SK-N-SH (cell line): Measurements from ENCODE around the gene ZNF521. TPM values are rescaled to one million over a fixed set of nuclear protein-coding genes. Genes with fewer than 3 reads are reported as not detected.
A peak's percentile ranks its signal among the peaks of the same experiment; 100 is the strongest.

Experiments
- CTCF ChIA-PET: fragments of 300-600, 350-600 bp; formaldehyde crosslinking; extraction: SDS; loops from one replicate; lab custom pipeline; 2021; lab: Yijun Ruan, JAX
- POLR2A ChIA-PET: fragments of 350-600 bp; sonication (Branson Sonifier 250); formaldehyde crosslinking; extraction: SDS; loops from one replicate; lab custom pipeline; 2020; ENCODE audit warnings: antibody characterized with exemption, inconsistent platforms; lab: Yijun Ruan, JAX
- DNase-seq: peaks from one replicate; pipeline ENCODE4 v3.0.0; 2012
- H2AFZ ChIP-seq: fragments of 200-600 bp; sonication (generic); 2 replicates; pipeline ENCODE4 v1.8.1; 2016; ENCODE audit warnings: antibody characterized with exemption, mild to moderate bottlenecking, low read depth
- H3F3A ChIP-seq: fragments of 200-600 bp; sonication (generic); replicated peaks from 2 replicates; pipeline ENCODE3; 2016; ENCODE audit warnings: antibody characterized with exemption, mild to moderate bottlenecking; ENCODE audit not compliant: insufficient read depth
- H3K27ac ChIP-seq, 2 experiments: fragments of 200-500 bp in 1 of 2; fragments of 200-600 bp in 1 of 2; sonication (Bioruptor generic) in 1 of 2; sonication (generic), shearing (Covaris generic) in 1 of 2; 2 replicates each; pipeline versions ENCODE4 v1.5.1 to v1.6.1; 2014 to 2016; ENCODE audit warnings: low read depth in 2 of 2, inconsistent platforms in 1 of 2, low read length in 1 of 2, mild to moderate bottlenecking in 1 of 2, mixed read lengths in 1 of 2
- H3K27me3 ChIP-seq: fragments of 200-600 bp; sonication (generic), shearing (Covaris generic); 2 replicates; pipeline ENCODE4 v1.6.1; 2016; ENCODE audit warnings: mixed run types; ENCODE audit not compliant: insufficient read depth
- H3K36me3 ChIP-seq, 2 experiments: fragments of 200-500 bp in 1 of 2; fragments of 200-600 bp in 1 of 2; sonication (Bioruptor generic) in 1 of 2; sonication (generic) in 1 of 2; replicated peaks in 1 of 2; 2 replicates each; pipeline versions ENCODE3 to v1.5.1; 2014 to 2016; ENCODE audit warnings: low read length in 1 of 2, mild to moderate bottlenecking in 1 of 2; ENCODE audit not compliant: insufficient read depth in 2 of 2, control insufficient read depth in 1 of 2
- H3K4me1 ChIP-seq, 2 experiments: fragments of 200-500 bp in 1 of 2; fragments of 200-600 bp in 1 of 2; sonication (Bioruptor generic) in 1 of 2; sonication (generic), shearing (Covaris generic) in 1 of 2; 2 replicates each; pipeline versions ENCODE4 v1.5.1 to v1.6.1; 2014 to 2016; ENCODE audit warnings: low read depth in 1 of 2, low read length in 1 of 2, mixed run types in 1 of 2; ENCODE audit not compliant: insufficient read depth in 2 of 2, control insufficient read depth in 1 of 2
- H3K4me2 ChIP-seq: fragments of 200-600 bp; sonication (generic), shearing (Covaris generic); 2 replicates; pipeline ENCODE4 v1.6.1; 2017; ENCODE audit warnings: mixed run types
- H3K4me3 ChIP-seq, 2 experiments: fragments of 200-500 bp in 1 of 2; fragments of 200-600 bp in 1 of 2; sonication (Bioruptor generic) in 1 of 2; sonication (generic), shearing (Covaris generic) in 1 of 2; 2 replicates each; pipeline versions ENCODE4 v1.5.1 to v1.8.1; 2014 to 2016; ENCODE audit warnings: low read depth in 2 of 2, inconsistent platforms in 1 of 2, low read length in 1 of 2, mild to moderate bottlenecking in 1 of 2, mixed read lengths in 1 of 2, moderate library complexity in 1 of 2
- H3K79me2 ChIP-seq: fragments of 200-600 bp; sonication (generic); 2 replicates; pipeline ENCODE4 v1.8.1; 2017; ENCODE audit warnings: mild to moderate bottlenecking; ENCODE audit not compliant: insufficient read depth
- H3K9ac ChIP-seq: fragments of 200-600 bp; sonication (generic); 2 replicates; pipeline ENCODE4 v1.6.1; 2017; ENCODE audit warnings: mixed run types
- H3K9me2 ChIP-seq: fragments of 200-600 bp; sonication (generic); 2 replicates; pipeline ENCODE4 v1.6.1; 2017; ENCODE audit warnings: mixed run types
- H3K9me3 ChIP-seq: fragments of 200-600 bp; sonication (generic); 2 replicates; pipeline ENCODE4 v1.6.1; 2017; ENCODE audit warnings: mixed run types, mild to moderate bottlenecking, moderate library complexity
- H4K20me1 ChIP-seq: fragments of 200-600 bp; sonication (generic); 2 replicates; pipeline ENCODE4 v1.6.1; 2017; ENCODE audit warnings: mild to moderate bottlenecking, mixed run types; ENCODE audit not compliant: insufficient read depth
- CTCF ChIP-seq: fragments of 200-600 bp; sonication (generic); IDR thresholded peaks from 2 replicates; pipeline ENCODE4 v1.6.1; 2017; ENCODE audit warnings: antibody characterized with exemption, mild to moderate bottlenecking, moderate library complexity
- EP300 ChIP-seq, 2 experiments: IDR thresholded peaks; 2 replicates each; pipeline versions ENCODE4 v1.4.0 to v1.6.1; 2012; ENCODE audit warnings: borderline replicate concordance in 1 of 2, low read depth in 1 of 2, low read length in 1 of 2
- FOXJ3 ChIP-seq: sonication (generic); formaldehyde crosslinking; IDR thresholded peaks from 2 replicates; pipeline ENCODE4 v1.5.1; 2020; ENCODE audit warnings: mild to moderate bottlenecking, missing genetic modification reagents
- FOXM1 ChIP-seq: IDR thresholded peaks from 2 replicates; pipeline ENCODE4 v1.4.0; 2012; ENCODE audit warnings: low read depth, mild to moderate bottlenecking
- GATA2 ChIP-seq: sonication (generic); formaldehyde crosslinking; IDR thresholded peaks from 2 replicates; pipeline ENCODE4 v1.5.0; 2020; ENCODE audit warnings: mild to moderate bottlenecking, missing genetic modification reagents
- MEF2A ChIP-seq: IDR thresholded peaks from 2 replicates; pipeline ENCODE4 v1.4.0; 2012; ENCODE audit warnings: low read depth, borderline replicate concordance
- POLR2AphosphoS5 ChIP-seq: IDR thresholded peaks from 2 replicates; pipeline ENCODE4 v1.6.1; 2012; ENCODE audit warnings: low read depth, low read length
- RCOR1 ChIP-seq: fragments of 150-350 bp; IDR thresholded peaks from 2 replicates; pipeline ENCODE4 v1.6.1; 2017; ENCODE audit warnings: antibody characterized with exemption, low read length
- RFX5 ChIP-seq: IDR thresholded peaks from 2 replicates; pipeline ENCODE4 v1.6.1; 2012; ENCODE audit warnings: mild to moderate bottlenecking, improper control_type of control experiment, low read length
- SIN3A ChIP-seq: IDR thresholded peaks from 2 replicates; pipeline ENCODE4 v1.6.1; 2012; ENCODE audit warnings: low read depth, mild to moderate bottlenecking, low read length, moderate library complexity, borderline replicate concordance
- TAF1 ChIP-seq: IDR thresholded peaks from 2 replicates; pipeline ENCODE4 v1.6.1; 2012; ENCODE audit warnings: low read depth, mild to moderate bottlenecking, low read length, moderate library complexity, borderline replicate concordance
- TCF12 ChIP-seq: IDR thresholded peaks from 2 replicates; pipeline ENCODE4 v1.4.0; 2012
- WGBS: methylation state at CpG from one replicate; pipeline ENCODE4 v1.1.6; 2017; ENCODE audit warnings: low lambda C conversion rate; 5-methylcytosine and 5-hydroxymethylcytosine counted together
- polyA plus RNA-seq, 3 experiments: library from polyadenylated mRNA; depleted of rRNA; stranded (reverse); fragments of >200 nt; gene quantifications; 2 replicates each; pipeline ENCODE4 v1.2.3, GENCODE V29; 2012

Gene ZNF521
- polyA plus RNA-seq, 1 of the 3 experiments (the other 2 are of a cell fraction), result 14.1 TPM

DNA sequence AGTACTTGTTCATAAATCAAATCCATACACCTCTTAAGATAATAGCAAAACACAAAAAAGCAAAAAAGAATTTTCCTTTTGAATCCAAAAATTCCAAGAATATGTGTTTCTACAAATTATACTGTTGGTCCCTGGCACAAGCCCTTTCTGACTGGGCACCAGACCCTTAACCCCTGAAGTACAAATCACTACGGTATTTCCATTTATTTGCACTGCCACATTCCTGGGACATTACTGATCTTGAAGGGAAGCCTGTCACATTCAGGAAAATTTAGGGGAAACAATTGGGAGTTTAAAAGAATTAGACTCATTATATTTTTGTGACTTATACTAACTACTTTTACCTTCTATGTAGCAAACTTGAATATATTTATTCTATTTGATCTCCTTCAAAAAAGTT lies 98.8 kb downstream of the ZNF521 start (continued):
- TF ChIP-seq RCOR1 (no peak), POLR2AphosphoS5 (no peak), FOXM1 (no peak), TAF1 (no peak), SIN3A (no peak), MEF2A (no peak)

DNA sequence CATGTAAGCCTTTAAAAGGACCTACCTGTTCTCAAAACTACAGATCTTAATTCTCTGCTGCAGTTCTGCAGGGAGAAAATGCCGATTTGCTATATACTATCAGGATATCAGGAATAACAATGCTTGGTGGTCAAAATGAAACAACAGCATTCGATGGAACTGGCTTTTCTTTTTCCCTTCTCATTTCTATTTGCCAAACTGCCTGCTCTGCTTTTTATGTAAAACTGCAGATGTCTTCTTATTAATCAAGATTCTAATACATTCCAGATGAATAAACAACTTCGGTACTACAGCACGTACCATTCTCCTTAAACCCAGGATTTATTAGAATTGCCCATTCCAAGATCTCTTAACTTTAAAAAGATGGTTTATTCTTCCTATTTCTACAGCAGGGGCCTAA lies 100.9 kb downstream of the ZNF521 start:
- Histone ChIP-seq H3K27me3 (no peaks in the 10 kb centered on the region), H3K4me3 (peak overlapping the region in 1 of 2 experiments; percentile 19; a peak in 1 of 4 replicates), H3K9me3 (no peaks in the 10 kb centered on the region), H3K36me3 (no peaks in the 10 kb centered on the region), H3K4me1 (peaks cover 14 to 20% of the 10 kb centered on the region in 2 experiments; a peak in 3 of 4 replicates), H3K4me2 (peak overlapping the region; percentile 31; the same call in 1 of the 2 replicates), H3K79me2 (no peaks in the 10 kb centered on the region), H3K27ac (peak overlapping the region; percentile 8 to 68; a peak in 2 of 4 replicates)
- ChIA-PET POLR2A (no interaction called here), CTCF (interaction anchor here (1.2 to 1.6 kb wide), 2 partner anchors 28 to 34 kb away, joined by 4 to 5 read pairs; no protein-coding TSS in a partner anchor)
- no peak for DNase-seq
- no peak for TF ChIP-seq RFX5
- TF ChIP-seq TCF12, result peak; percentile 56
- TF ChIP-seq POLR2AphosphoS5, result no peak
- TF ChIP-seq, all 33 proteins: peak for 1
- Histone ChIP-seq H3K9me2 (no peaks in the 10 kb centered on the region), H4K20me1 (no peaks in the 10 kb centered on the region), H3F3A (peaks cover 18% of the 10 kb centered on the region), H2AFZ (no peak overlapping the region; the same call in 1 of the 2 replicates), H3K9ac (no peak overlapping the region; the same call in 1 of the 2 replicates)
- 38% methylated on average over 4 of the region's 4 CpGs for WGBS

GRCh38 chr18:25250474-25250851 lies 101.5 kb downstream of the ZNF521 start:
- no peak for DNase-seq
- H3K36me3 ChIP-seq, result no peaks in the 10 kb centered on the region
- H3K4me2 ChIP-seq, result peak overlapping the region; percentile 31; the same call in 1 of the 2 replicates
- ChIA-PET CTCF (interaction anchor here (1.1 to 1.6 kb wide), 2 partner anchors 22 to 27 kb away, joined by 3 to 5 read pairs; no protein-coding TSS in a partner anchor), POLR2A (no interaction called here)
- H3K9me3 ChIP-seq, result no peaks in the 10 kb centered on the region
- H3K27ac ChIP-seq, result peak overlapping the region in 1 of 2 experiments; percentile 68; a peak in 3 of 4 replicates
- no peak overlapping the region for H2AFZ ChIP-seq
- no peak overlapping the region for H3K4me3 ChIP-seq
- 35% methylated on average over 3 of the region's 3 CpGs for WGBS
- H3F3A ChIP-seq, result peaks cover 18% of the 10 kb centered on the region
- TF ChIP-seq FOXJ3 (CRISPR knock-in tag) (no peak), GATA2 (CRISPR knock-in tag) (peak; percentile 62), CTCF (no peak), MEF2A (no peak), EP300 (IDR thresholded peaks at IDR 0.05; ENCODE audit: borderline replicate concordance in 1 of 2, low read depth in 1 of 2, low read length in 1 of 2) (peak in 1 of 2 experiments; percentile 60; a peak in 2 of 4 replicates)
- H3K27me3 ChIP-seq, result no peaks in the 10 kb centered on the region
- H4K20me1 ChIP-seq, result no peaks in the 10 kb centered on the region
- H3K9ac ChIP-seq, result no peak overlapping the region
- H3K9me2 ChIP-seq, result no peaks in the 10 kb centered on the region
- H3K4me1 ChIP-seq, result peaks cover 14 to 20% of the 10 kb centered on the region in 2 experiments; a peak in 3 of 4 replicates
- H3K79me2 ChIP-seq, result no peaks in the 10 kb centered on the region
